ENCODE measurements around the gene MVK.

The MVK gene

GRCh38 chr12:109548258-109548657 lies 25.3 kb upstream of the MVK start:
- Histone ChIP-seq H3K9me3 (ENCODE audit: control insufficient read depth, low read length) (no peaks in the 10 kb centered on the region), H3K27me3 (ENCODE audit: control insufficient read depth, insufficient read depth, low read length) (no peaks in the 10 kb centered on the region), H3K4me2 (ENCODE audit: low read length) (no peak overlapping the region), H2AFZ (no peak overlapping the region), H3K4me3 (ENCODE audit: low read depth, low read length) (no peak overlapping the region), H3K9ac (no peak overlapping the region), H3K27ac (no peak overlapping the region), H3K4me1 (no peaks in the 10 kb centered on the region), H3K36me3 (ENCODE audit: control insufficient read depth, insufficient read depth, low read length) (no peaks in the 10 kb centered on the region), H3K79me2 (no peaks in the 10 kb centered on the region)
- no peak for TF ChIP-seq CTCF (IDR thresholded peaks at IDR 0.05)

GRCh38 chr12:109549613-109550270 lies 23.9 kb upstream of the MVK start:
- no peak overlapping the region for H3K4me2 ChIP-seq (ENCODE audit: low read length)
- H3K9me3 ChIP-seq (ENCODE audit: control insufficient read depth, low read length): no peaks in the 10 kb centered on the region
- no peak for TF ChIP-seq CTCF (IDR thresholded peaks at IDR 0.05)
- no peak overlapping the region for H3K27ac ChIP-seq
- no peaks in the 10 kb centered on the region for H3K79me2 ChIP-seq
- H3K4me1 ChIP-seq: no peaks in the 10 kb centered on the region
- no peak overlapping the region for H2AFZ ChIP-seq
- no peaks in the 10 kb centered on the region for H3K36me3 ChIP-seq (ENCODE audit: control insufficient read depth, insufficient read depth, low read length)
- H3K27me3 ChIP-seq (ENCODE audit: control insufficient read depth, insufficient read depth, low read length): no peaks in the 10 kb centered on the region
- H3K4me3 ChIP-seq (ENCODE audit: low read depth, low read length): no peak overlapping the region
- no peak overlapping the region for H3K9ac ChIP-seq

GRCh38 chr12:109550281-109550680 lies 23.3 kb upstream of the MVK start:
- TF ChIP-seq CTCF (IDR thresholded peaks at IDR 0.05): no peak
- no peak overlapping the region for H3K27ac ChIP-seq
- no peaks in the 10 kb centered on the region for H3K9me3 ChIP-seq (ENCODE audit: control insufficient read depth, low read length)
- no peak overlapping the region for H3K9ac ChIP-seq
- H3K27me3 ChIP-seq (ENCODE audit: control insufficient read depth, insufficient read depth, low read length): no peaks in the 10 kb centered on the region
- H3K4me2 ChIP-seq (ENCODE audit: low read length): no peak overlapping the region
- no peaks in the 10 kb centered on the region for H3K4me1 ChIP-seq
- no peaks in the 10 kb centered on the region for H3K79me2 ChIP-seq
- no peak overlapping the region for H2AFZ ChIP-seq
- no peak overlapping the region for H3K4me3 ChIP-seq (ENCODE audit: low read depth, low read length)
- no peaks in the 10 kb centered on the region for H3K36me3 ChIP-seq (ENCODE audit: control insufficient read depth, insufficient read depth, low read length)

- H3K9ac ChIP-seq: no peak overlapping the region
- H3K79me2 ChIP-seq: no peaks in the 10 kb centered on the region
- no peak overlapping the region for H3K4me3 ChIP-seq (ENCODE audit: low read depth, low read length)
- H3K4me1 ChIP-seq: no peaks in the 10 kb centered on the region
- no peaks in the 10 kb centered on the region for H3K36me3 ChIP-seq (ENCODE audit: control insufficient read depth, insufficient read depth, low read length)
- no peak for TF ChIP-seq CTCF (IDR thresholded peaks at IDR 0.05)
- no peak overlapping the region for H2AFZ ChIP-seq
- H3K27me3 ChIP-seq (ENCODE audit: control insufficient read depth, insufficient read depth, low read length): no peaks in the 10 kb centered on the region
- no peak overlapping the region for H3K27ac ChIP-seq
- no peak overlapping the region for H3K4me2 ChIP-seq (ENCODE audit: low read length)
- H3K9me3 ChIP-seq (ENCODE audit: control insufficient read depth, low read length): no peaks in the 10 kb centered on the region
Measured at GRCh38 chr12:109551108-109551507, 22.5 kb upstream of the MVK start.

GRCh38 chr12:109552971-109553370 lies 20.6 kb upstream of the MVK start:
- no peak overlapping the region for H3K9ac ChIP-seq
- H3K4me1 ChIP-seq: no peaks in the 10 kb centered on the region
- no peaks in the 10 kb centered on the region for H3K9me3 ChIP-seq (ENCODE audit: control insufficient read depth, low read length)
- H3K79me2 ChIP-seq: no peaks in the 10 kb centered on the region
- no peak for TF ChIP-seq CTCF (IDR thresholded peaks at IDR 0.05)
- H3K4me3 ChIP-seq (ENCODE audit: low read depth, low read length): no peak overlapping the region
- no peaks in the 10 kb centered on the region for H3K27me3 ChIP-seq (ENCODE audit: control insufficient read depth, insufficient read depth, low read length)
- H3K4me2 ChIP-seq (ENCODE audit: low read length): no peak overlapping the region
- no peak overlapping the region for H3K27ac ChIP-seq
- H3K36me3 ChIP-seq (ENCODE audit: control insufficient read depth, insufficient read depth, low read length): no peaks in the 10 kb centered on the region
- H2AFZ ChIP-seq: no peak overlapping the region

Data from parathyroid adenoma (tissue), 2 donors.